Omental fat pad (tissue), 4 donors: ENCODE data around the gene ZNF155. TPM values are rescaled to one million over a fixed set of nuclear protein-coding genes. Genes with fewer than 3 reads are reported as not detected.

ENCODE experiments used
- ATAC-seq: fragments of 150-250 bp; one replicate; pipeline ENCODE4 v1.9.1; 2016; ENCODE audit warnings: mild to moderate bottlenecking, moderate library complexity; ENCODE audit not compliant: low FRiP score
- DNase-seq: peaks from one replicate; pipeline ENCODE4 v3.0.0-alpha.2; 2019; ENCODE audit warnings: low spot score
- total RNA-seq, 4 donors: library from RNA; depleted of rRNA; stranded (reverse); fragments of >200 nt; gene quantifications; one replicate each; pipeline ENCODE4 v1.1.0, GENCODE V29; 2016
- TF ChIP-seq, protein P1 (sequence below), 3 donors: fragments of 450-650 bp; IDR thresholded peaks; one replicate each; pipeline ENCODE4 v1.5.1; 2016 to 2017; ENCODE audit warnings: antibody characterized with exemption in 3 of 3, mild to moderate bottlenecking in 3 of 3, moderate library complexity in 2 of 3

Gene ZNF155
- total RNA-seq, 4 donors from 2014 or later, result 5.0 to 8.2 (median 6.9) TPM

- ATAC-seq, result peak; percentile 30
- DNase-seq, result no peak
- TF ChIP-seq, protein P1, sequence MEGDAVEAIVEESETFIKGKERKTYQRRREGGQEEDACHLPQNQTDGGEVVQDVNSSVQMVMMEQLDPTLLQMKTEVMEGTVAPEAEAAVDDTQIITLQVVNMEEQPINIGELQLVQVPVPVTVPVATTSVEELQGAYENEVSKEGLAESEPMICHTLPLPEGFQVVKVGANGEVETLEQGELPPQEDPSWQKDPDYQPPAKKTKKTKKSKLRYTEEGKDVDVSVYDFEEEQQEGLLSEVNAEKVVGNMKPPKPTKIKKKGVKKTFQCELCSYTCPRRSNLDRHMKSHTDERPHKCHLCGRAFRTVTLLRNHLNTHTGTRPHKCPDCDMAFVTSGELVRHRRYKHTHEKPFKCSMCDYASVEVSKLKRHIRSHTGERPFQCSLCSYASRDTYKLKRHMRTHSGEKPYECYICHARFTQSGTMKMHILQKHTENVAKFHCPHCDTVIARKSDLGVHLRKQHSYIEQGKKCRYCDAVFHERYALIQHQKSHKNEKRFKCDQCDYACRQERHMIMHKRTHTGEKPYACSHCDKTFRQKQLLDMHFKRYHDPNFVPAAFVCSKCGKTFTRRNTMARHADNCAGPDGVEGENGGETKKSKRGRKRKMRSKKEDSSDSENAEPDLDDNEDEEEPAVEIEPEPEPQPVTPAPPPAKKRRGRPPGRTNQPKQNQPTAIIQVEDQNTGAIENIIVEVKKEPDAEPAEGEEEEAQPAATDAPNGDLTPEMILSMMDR (IDR thresholded peaks at IDR 0.05), result no peak
Measured at GRCh38 chr19:43984687-43985000, 656 bp downstream of the ZNF155 start.

DNA sequence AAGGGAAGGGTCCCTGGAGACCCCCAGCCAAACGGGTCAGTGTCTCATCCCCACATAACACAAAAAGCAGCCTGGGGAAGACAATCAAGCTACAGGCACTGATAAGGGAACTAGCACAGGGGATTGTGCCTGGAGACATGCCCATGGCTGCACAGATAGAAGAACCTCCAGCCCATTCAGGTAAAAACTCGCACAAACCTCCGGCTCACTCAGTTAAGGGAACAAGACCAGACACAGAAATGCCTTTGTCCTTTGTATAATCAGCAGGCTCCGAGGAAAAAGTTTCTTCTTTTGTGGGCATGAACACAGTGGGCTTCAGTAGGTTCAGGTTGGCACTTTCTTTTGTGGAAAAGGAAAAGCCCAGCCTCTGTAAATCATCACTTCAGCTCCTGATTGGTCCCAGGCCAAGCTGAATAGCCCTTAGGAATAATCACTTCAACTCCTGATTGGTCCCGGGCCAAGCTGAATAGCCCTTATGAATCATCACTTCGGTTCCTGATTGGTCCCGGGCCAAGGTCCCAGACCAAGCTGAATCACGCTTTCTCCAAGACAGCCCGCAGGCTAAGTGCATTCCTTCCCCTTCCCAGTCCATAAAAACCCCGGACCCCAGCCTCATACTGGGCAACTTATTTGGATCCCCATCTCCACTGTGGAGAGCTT, 13.8 kb downstream of the ZNF155 start:
- DNase-seq, result no peak
- TF ChIP-seq, protein P1 (IDR thresholded peaks at IDR 0.05), result no peak
- no peak for ATAC-seq

- ATAC-seq (no peak), DNase-seq (no peak)
- TF ChIP-seq, protein P1 (IDR thresholded peaks at IDR 0.05), result no peak
Measured at GRCh38 chr19:44002212-44002565, 18.2 kb downstream of the ZNF155 start.

- DNase-seq (peak; percentile 58), ATAC-seq (peak; percentile 98)
- TF ChIP-seq, protein P1 (IDR thresholded peaks at IDR 0.05), result no peak
Measured at GRCh38 chr19:44002566-44003460, 18.8 kb downstream of the ZNF155 start, which contains the start of gene ZNF230. ZNF230 (plus strand) TSS chr19:44002957; CDS start chr19:44007079, 4,122 bp downstream.

GRCh38 chr19:44003461-44004009, 19.5 kb downstream of the ZNF155 start:
- TF ChIP-seq, protein P1 (IDR thresholded peaks at IDR 0.05), result no peak
- DNase-seq (no peak), ATAC-seq (no peak)

DNA sequence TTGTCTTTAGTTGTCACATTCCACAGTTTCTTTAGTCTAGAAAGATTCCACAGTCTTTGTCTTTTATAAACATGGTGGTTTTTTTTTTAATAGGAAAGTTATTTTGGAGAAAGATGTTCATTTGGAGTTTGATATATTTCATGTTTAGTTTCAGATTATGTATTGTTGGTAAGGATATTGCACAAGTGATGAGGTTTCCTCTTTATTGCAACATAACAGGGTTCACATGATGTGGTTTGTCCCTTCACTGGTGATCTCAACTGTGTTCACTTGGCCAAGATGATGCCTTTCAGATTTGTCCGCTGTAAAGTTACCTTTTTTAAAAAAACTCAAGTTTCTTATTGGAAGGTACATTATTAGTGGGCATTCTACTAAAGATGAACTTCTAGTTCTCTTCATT, 22.0 kb downstream of the ZNF155 start:
- ATAC-seq (no peak), DNase-seq (no peak)
- TF ChIP-seq, protein P1 (IDR thresholded peaks at IDR 0.05), result no peak
